DMS79 treated with DMSO at 0.1 percent for 48 hours (cell line): ENCODE data around the gene RAB25.

Experiments used
- DNase-seq: peaks from one replicate; lab custom pipeline; 2025; lab: John Stamatoyannopoulos, UW

Gene RAB25

DNA sequence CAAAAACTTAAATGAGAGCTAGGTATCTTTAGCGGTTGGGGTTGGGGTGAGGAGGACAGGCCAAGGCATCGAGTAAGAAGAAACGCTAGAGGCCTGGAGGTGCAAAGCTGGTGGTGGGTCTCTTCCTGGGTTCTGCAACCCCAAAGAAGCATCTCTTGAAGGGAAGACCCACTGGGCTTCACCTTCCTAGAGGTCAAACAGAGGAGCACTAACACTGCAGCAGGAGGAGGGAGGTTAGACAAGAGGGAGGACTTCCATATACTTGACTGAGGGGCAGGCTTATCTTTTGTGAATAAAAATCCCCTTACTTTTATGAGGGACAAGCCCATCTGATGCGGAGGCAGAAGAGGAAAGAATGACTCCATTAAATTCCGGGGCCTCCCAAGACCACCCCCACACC, 18.8 kb downstream of the RAB25 start:
- no peak for DNase-seq

DNA sequence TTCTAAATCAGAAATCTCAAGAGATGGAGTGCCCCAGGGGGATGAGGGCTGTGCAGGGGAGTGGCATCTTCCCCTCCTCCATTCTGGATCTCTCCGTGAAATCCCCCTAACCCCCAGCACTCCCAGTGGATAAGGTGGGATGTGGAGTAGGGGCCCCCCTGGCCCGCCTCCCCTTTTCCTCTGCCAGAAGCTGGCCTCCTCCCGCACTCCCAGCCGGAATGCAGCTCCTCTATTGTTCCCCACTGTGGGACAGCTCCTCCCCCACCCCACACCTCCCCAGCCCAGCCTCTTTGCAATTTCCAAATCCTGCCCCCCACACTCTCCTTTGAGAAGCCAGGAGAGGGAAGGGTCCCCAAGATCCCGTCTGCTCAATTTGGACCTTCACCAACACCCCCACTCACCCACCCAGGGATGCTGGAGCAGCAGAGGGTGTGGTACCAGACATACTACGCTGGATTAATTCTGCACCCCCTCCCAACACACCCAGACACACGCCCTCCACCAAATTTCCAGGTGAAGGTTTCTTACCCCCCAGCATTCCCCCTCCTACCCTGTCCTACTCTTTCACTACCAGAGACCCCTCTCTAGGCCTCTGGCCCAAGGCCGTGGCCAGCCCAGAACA, 19.4 kb downstream of the RAB25 start:
- no peak for DNase-seq

DNA sequence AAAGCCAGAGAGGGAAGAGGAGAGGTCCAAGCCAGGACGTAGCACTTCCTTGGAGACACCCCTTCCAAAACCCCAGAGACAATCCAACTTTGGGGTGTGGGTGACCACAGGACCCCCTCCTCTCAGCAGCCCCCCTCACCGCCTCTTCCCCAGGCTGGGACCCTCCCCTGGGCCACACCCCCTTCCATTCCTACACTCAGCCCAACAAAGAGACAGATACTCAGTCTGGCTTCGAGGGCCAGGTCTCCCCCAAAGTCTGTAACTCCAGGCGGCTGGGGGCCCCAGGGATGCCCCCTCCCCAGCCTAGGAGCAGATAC, 19.9 kb downstream of the RAB25 start:
- DNase-seq, result no peak

DNA sequence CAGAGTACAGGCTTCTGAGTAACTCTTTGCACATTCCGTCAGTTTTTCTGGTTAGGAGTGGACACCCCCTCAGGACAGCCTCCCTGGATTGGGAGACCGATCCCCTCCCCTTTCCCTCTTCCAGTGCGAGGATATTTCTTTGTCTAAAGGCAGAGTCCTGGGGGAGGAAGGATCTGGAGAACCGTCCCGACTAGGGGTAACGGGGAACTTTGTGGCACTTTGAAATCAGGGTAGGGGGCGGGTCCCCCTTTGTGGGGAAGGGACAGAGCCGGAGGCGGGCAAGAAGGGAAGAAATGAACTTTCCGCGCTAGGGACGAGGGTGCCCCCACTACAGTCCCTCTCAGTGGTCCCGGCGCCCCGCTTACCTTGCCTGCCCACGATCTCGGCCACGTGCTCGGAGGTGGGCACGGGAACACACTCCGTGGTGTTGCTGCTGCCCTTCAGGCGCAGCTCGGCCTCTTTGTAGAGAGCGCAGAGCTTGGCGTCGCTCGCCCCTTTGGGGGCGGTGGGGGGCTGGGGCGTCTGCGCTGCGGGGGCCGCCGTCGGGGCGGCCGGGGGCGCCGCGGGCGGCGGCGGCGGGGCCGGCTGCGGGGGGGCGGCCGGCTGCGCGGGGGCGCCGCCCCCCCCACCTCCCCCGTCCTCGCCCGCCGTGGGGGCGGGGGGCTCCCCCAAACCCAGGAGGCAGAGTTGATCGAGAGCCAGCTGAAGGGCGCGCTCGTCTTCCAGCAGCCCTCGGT, 20.4 kb downstream of the RAB25 start:
- DNase-seq, result no peak

DNA sequence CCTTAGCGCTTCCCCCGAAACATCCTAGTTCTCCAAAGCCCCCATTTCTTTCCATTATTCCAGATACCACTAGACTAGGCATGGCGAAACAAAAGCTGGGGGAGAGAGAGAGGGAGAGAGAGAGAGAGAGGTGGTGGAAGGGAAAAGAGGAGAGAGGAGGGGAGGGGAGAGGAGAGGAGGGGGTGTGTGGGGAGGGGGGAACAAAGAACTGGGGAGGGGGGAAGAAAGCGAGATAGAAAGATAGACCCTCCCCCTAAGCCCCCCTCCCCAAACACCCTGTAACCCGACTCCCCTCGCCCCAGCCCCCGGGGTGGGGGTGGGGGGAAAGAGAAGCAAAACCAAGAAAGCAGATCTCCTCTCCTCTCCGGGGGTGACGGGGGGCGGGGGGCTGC, 21.0 kb downstream of the RAB25 start:
- DNase-seq, result no peak

DNA sequence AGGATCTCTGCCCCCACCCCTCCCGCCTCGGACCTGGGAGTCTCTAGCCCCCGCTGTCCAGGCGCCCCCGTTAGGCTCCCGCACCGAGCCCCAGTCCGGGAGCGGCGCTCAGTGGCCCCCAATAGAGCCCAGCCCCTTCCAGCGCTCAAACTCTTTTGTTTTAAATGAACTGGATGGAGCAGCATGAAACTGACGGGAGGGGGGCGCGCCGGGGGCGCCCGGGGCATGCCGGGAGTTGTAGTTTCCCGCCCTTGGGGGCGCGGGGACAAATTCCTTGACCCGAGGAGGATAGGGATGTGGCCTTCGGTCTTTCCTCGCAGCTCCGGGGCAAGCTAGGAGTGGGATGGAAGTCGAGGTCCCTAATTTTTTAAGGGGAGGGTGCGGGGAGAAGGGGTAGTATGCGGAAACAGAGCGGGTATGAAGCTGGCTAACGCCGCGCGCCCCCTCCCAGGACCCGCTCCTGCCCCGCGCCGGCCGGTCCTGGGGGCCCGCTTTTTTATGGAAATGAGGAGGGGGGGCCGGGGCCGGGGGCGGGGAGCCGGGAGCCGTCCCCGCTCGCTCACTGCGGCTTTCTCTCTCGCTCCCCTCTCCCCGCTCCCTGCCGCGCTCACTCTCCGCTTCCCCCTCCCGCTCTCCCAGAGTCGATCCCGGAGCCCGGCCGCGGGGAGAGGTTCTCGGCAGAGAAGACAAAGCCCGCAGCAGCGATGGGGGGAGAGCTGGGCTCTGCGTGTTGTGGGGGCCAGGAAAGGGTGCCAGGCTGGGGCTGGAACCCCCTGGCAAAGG, 21.5 kb downstream of the RAB25 start, which contains the start of gene MEX3A:
TSS of gene MEX3A (minus strand) at position 157 of the 783 bp plus-strand sequence. CDS start 467 bp downstream, outside the sequence.
- DNase-seq, result peak; percentile 68

DNA sequence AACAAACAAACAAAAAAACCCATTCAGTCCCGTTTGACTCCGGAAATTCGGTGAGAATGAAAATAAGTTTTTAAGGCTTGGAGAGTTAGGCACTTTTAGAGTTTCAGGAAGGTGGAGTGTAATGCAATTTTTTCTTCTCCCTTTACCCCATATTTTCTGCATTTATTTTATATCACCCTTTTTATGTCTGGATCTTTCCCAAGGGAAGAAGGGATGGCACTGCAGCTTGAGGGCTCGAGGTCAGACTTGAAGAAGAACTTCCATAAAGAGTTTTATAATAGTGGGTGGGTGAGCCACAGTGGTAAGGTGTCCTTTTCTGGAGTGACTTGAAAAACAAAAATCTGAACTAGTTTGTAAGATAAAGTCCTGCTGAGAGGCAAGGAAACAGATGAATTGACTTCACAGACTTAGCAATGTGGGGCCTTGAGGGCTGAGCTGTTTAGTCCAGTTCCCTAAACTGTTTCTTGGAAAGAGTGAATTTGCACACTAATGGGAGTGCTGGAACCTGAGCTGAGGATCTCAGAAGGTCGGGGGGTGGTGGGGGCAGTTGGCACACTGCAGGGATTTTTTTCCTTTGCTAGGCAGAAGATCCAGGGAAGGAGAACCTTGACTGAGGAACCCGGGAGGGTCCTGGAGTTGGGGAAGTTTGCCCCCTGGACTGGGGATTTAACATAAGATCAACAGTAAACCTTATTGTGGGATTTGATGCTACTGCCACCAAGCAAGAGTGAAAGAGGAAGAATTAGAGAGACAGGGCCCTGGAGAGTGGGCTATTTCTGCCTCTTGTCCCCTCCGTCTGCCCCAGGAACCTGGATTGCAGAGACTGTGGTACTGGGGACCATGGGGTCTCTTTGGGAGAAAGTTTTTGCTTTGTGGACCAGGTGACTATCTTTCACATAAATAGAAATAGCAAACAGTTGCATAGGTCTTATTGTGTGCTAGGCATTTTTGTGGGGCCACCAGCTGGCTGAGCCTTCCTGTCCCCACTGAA, 23.1 kb downstream of the RAB25 start:
- DNase-seq, result no peak

DNA sequence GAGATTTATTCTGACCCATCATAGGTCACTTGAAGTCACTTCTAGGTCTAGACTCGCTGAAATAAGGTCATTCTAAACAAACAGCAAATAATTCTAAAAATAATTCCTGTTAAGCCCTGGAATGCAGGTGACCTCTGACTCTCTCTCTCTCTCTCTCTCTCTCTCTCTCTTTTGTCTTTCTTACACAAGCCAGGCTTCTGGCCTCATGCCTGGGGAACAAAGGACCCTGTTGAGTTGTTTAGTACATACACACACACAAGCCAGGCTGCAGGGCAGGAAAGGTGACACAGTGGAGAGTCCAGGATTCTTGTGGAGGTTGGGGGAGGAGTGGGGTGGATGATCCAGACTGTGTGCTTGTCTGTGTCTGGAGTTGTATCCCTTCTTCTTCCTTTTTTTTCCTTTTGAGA, 25.3 kb downstream of the RAB25 start:
- DNase-seq, result no peak

DNA sequence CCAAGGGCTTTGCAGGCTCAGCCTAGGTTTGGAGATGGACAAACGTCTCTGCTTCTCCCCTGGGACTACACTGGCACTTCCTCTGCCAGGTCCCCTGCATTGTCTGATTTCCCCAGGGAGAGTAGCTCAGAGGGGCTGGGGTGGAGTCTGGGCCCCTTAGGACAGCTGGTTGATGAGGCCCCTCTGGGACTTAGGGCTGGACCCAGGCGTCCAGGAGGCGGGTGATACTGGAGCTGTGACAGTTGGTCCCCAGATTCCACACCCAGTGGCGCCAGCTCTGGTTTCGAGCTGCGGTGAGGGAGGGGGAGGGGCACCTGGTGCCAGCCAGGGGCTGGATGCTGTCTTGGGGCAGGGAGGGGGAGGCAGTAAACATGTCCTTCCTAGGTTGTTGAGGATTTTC, 28.7 kb downstream of the RAB25 start:
- no peak for DNase-seq

DNA sequence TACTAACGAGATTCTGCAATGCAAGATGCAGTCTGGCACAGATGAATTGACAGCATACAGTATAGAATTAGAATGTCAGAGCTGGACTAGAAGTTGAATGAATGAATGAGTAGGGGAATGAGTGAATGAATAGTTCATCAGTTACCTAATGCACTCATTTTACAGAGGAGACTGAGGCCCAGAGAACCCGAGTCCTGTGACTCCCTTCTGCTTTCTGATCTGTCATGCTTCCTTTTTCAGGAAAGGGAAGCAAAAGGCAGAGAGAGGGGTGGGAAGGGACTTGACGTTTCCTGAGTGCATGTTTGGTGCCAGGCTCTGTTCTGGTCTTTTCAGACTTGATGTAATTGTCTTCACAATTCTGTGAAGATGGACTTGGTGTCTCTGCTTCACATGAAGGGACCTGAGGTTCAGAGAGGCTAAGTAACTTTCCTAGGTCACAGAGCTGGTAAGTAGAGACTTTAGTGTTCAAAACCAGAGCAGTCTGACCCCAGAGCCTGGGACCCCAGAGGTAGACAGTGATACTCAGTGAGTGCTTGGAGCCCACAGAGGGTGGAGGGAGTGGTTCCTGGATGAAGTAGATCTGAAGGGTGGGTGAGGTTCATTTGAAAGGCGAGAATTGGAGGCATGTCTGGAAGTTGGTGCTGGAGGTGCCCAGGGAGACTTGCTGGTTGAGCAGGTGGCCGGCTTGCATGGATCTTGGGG, 29.3 kb downstream of the RAB25 start:
- DNase-seq, result no peak

DNA sequence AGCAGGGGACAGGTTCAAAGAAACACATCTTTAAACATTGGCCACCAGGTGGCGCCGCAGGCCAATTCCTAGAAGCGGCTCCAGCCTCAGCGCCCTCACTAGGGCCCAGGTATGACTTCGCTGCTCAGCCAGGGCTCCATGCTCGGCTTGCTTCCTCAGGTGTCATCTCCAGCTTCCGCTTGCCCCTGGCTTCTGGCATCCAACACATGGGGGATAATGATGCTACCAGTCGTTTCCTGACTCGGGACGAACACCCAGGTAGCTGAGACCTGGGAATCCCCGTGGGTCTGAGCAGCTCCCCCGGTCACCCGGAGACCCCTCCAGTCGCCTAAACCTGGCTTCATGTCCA, 29.9 kb downstream of the RAB25 start:
- peak; percentile 77 for DNase-seq

DNA sequence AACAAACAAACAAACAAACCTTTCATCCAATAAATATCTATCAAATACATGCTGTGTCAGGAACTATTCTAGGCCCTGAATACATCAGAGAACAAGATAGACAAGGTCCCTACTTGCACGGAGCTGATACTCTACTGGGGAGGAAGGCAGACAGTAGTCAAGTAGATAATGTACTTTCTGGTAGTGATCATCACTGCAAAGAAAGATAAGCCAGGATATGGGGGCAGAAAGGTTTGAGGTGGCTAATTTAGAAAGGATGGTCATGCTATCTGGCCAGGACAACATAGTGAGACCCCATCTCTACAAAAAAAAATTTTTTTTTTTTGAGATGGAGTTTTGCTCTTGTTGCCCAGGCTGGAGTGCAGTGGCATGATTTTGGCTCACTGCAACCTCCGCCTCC, 30.6 kb downstream of the RAB25 start:
- no peak for DNase-seq

DNA sequence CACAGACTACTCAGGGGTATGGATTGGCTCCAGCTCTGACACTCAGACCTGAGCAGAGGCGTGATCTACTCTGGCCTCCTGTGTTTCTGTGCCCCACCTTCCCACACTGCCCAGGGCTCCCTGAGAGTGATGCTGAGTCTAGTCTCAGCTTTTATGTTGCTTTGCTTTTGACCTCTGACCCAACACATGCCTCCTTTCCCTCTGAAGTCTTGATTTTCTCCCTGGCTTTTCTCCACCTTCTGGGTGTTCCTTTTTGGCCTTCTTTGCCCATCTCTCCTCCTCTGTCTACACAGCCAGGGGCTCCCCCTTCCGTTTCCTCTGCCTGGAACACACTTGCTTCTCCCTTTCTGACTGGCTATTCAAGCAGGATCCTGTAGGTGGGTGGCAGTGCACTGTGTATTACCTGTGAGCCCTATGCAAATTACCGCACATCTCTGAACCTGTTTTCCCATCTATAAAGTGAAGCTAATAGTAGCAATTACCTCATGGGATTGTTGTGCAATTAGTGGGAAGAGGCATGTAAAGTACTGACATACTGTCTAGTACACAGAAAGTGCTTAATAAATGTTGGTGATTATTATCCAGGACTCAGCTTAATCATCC, 35.0 kb downstream of the RAB25 start:
- DNase-seq, result no peak

DNA sequence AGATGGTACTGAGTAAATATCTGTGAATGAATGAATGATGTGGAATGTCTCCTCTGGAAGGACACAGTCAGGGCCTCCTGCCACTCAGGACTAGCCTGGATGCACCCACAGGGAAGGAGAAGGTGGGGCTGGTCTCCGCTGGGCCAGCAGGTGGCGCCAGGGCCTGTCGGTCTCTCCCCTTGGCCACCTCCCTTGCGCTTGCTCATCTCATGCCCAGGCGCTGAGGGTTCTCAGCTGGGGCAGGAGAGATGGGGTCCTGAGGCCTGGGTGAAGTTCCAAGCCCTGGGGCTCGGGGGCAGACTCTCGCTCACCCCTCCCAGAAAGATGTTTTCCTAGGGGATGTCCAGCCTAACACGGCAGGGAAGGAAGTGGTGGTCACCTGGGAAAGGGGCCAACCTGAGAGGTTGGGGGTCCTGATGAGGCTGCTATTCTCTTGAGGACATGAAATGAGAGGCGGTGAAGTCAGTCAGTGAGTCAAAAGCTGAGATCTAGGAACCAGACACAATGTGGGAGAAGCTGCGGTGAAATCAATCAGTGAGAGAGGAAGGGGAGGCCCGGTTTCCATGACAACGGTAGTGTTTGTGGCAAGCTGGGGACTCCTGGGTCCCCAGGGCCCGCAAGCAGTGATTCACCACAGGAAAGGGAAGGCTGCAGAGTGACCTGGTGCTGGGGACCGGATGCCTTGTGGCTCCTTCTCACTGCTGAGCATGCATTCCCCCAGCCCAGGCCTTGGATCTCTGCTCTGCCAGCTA, 35.9 kb downstream of the RAB25 start:
- peak; percentile 59 for DNase-seq

DNA sequence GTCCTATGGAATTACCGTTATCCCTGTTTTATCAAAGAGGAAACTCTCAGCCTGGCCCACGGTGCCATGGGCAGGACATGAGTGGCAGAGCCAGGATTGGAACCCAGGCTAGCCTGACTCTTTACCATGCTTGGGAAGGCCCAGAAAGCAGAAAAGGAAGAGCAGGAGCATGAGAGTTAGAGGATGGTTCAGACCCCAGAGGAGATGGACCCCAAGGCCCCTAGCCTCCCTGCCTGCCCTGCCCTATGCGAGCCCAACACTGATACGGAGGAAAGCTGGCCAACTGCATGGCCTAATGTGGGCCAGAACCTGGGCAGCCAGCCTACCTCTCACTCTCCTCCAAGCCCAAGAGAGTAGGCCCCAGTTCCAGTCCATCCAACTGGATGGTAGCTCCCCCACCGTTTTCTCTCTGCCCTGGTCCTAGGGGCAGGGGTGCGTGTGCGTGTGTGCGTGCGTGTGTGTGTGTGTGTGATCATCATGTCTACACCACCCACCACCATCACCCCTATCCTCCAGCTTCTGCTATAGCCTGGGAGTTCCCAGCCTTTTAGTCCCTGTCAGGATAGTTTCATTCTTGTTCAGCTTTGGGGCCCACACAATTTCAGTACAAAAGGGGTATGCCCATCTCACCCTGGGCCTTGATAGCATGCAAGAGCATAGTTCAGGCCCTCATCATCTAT, 36.7 kb downstream of the RAB25 start:
- DNase-seq, result no peak

DNA sequence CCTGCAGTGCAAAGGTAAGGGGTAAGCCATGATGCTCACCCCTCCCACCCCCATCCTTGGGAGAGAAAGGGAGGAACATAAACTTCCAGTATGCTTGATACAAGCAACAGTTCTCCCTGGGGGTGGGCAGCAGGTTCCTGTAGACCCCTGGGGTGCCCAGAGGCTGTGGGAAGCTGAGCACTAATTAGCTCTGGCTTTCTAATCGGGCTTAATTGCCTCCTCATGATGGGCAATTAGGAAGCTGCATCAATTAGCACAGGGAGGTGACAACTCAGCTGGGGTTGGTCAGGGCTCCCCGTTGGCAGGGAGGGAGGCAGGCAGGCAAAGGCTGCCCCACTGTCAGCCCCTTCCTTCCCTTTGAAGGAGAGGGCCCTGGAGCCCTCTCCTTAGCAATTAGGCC, 37.8 kb downstream of the RAB25 start:
- DNase-seq, result no peak

DNA sequence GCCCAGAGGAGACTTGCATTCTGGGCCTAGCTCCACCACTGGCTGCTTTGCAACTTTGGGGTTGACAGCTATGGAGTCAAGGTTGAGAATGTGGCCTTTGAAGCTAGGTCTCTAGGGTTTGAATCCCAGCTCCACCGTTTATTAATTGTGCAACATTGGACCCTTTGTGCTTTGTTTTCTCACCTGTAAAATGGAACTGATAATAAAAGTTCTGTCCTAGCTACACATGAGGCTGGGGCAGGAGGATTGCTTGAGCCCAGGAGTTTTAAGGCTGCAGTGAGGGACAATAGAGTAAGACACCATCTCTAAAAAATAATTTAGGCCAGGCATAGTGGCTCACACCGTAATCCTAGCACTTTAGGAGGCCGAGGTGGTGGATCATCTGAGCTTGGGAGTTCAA, 38.3 kb downstream of the RAB25 start:
- DNase-seq, result no peak

DNA sequence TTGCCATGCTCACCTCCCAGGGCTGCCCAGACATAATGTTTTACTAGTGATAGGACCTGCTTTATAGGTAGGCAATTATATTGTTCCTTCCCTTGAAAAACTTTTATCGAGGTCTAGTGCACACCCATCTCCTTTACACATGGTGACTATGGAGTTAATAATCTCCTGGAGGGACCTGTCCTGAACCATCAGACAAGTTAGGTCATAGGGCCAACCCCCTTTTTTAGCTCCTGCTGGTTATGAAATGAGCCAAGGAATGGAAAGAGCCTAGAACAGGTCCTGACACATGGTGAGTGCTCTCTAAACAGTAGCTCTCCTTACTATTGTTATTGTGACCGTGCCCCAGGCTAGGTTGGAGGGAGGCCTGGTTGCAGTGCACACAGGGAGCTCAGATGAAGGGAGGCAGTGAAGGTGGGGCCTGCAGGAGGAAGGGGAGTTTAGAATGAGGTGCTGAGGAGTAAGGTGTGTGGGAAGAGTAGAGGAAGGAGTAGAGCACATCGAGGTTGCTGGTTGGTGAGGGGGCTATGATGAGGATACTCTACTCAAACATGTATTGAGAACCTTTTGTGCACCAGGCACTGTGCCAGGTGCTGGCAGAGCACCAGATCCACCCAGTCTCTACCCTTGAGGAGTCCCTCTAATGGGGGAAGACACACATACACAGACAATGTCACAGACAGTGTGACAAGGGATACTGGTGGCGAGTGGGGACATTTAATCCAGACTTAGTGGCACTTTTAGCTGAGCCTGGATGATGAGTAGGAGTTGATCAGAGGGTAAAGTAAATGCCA, 39.4 kb downstream of the RAB25 start:
- DNase-seq, result peak; percentile 76

DNA sequence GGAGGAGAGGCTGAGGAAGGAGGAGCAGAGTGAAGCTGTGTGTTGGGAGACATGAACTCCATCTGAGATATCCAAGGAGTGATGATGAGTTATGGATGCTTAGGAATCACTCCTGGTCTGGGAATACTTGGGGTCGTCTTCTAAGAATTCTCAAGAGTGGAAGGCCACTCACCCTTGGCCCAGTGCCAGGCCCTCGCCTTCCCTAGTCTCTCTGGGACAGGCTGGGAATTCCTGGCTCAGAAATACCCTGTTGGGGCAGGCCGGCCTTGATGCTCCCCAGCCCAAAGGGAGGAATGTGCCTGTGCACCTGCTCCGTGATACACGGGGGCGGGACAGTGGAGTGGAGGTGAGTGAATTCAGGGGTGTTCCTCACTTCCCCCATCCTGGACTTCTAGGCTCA, 40.9 kb downstream of the RAB25 start:
- no peak for DNase-seq
